Neural progenitor cell (in vitro differentiated cells): ENCODE results near the gene RSPO1. TPM values are rescaled to one million over a fixed set of nuclear protein-coding genes. Genes with fewer than 3 reads are reported as not detected.

Experiments used
- DNase-seq: peaks from one replicate; pipeline ENCODE4 v3.0.0-alpha.2; 2016; ENCODE audit warnings: low spot score
- H2AFZ ChIP-seq: fragments of 200-600 bp; sonication (generic); replicated peaks from 2 replicates; pipeline ENCODE4 v1.6.1; 2016; ENCODE audit warnings: antibody characterized with exemption
- H3F3A ChIP-seq: fragments of 200-600 bp; sonication (generic); 2 replicates; pipeline ENCODE4 v1.6.1; 2016; ENCODE audit warnings: antibody characterized with exemption, low read depth
- H3K27ac ChIP-seq: fragments of 200-600 bp; sonication (generic); 2 replicates; pipeline ENCODE4 v1.5.1; 2016; ENCODE audit warnings: mild to moderate bottlenecking
- H3K27me3 ChIP-seq: fragments of 200-600 bp; sonication (generic); 2 replicates; pipeline ENCODE4 v1.6.1; 2016; ENCODE audit warnings: mild to moderate bottlenecking, moderate library complexity
- H3K36me3 ChIP-seq: fragments of 200-600 bp; sonication (generic); 2 replicates; pipeline ENCODE4 v1.5.1; 2016
- H3K4me1 ChIP-seq: fragments of 200-600 bp; sonication (generic); 2 replicates; pipeline ENCODE4 v1.6.1; 2016; ENCODE audit warnings: mixed run types
- H3K4me2 ChIP-seq: fragments of 200-600 bp; sonication (generic); 2 replicates; pipeline ENCODE4 v1.6.1; 2016
- H3K4me3 ChIP-seq: fragments of 200-600 bp; sonication (generic); 2 replicates; pipeline ENCODE4 v1.5.1; 2016
- H3K79me2 ChIP-seq: fragments of 200-600 bp; sonication (generic); 2 replicates; pipeline ENCODE4 v1.6.1; 2016; ENCODE audit warnings: low read depth
- H3K9ac ChIP-seq: fragments of 200-600 bp; sonication (generic); 2 replicates; pipeline ENCODE4 v1.6.1; 2016
- H3K9me3 ChIP-seq: fragments of 200-600 bp; sonication (generic); 2 replicates; pipeline ENCODE4 v1.5.1; 2016; ENCODE audit warnings: low read depth
- H4K20me1 ChIP-seq: fragments of 200-600 bp; sonication (generic); 2 replicates; pipeline ENCODE4 v1.6.1; 2016; ENCODE audit warnings: low read depth
- H3K27ac Mint-ChIP-seq: 3 replicates; pipeline ENCODE4 v1.8.0; 2021; ENCODE audit warnings: mixed read lengths
- H3K27me3 Mint-ChIP-seq: 2 replicates; pipeline ENCODE4 v1.8.0; 2022; ENCODE audit warnings: low read depth, mild to moderate bottlenecking, inconsistent platforms, moderate library complexity, mixed read lengths; ENCODE audit not compliant: insufficient read depth
- H3K36me3 Mint-ChIP-seq: 3 replicates; pipeline ENCODE4 v1.8.0; 2021; ENCODE audit warnings: mixed read lengths
- H3K4me1 Mint-ChIP-seq: 3 replicates; pipeline ENCODE4 v1.8.0; 2021; ENCODE audit warnings: mixed read lengths
- H3K4me3 Mint-ChIP-seq: 3 replicates; pipeline ENCODE4 v1.8.0; 2021; ENCODE audit warnings: mild to moderate bottlenecking, moderate library complexity, mixed read lengths
- H3K9me3 Mint-ChIP-seq: 3 replicates; pipeline ENCODE4 v1.8.0; 2020; ENCODE audit warnings: mixed read lengths
- EZH2 ChIP-seq: fragments of 200-600 bp; sonication (generic); IDR thresholded peaks from 2 replicates; pipeline ENCODE4 v1.6.1; 2017; ENCODE audit warnings: antibody characterized with exemption, mild to moderate bottlenecking, moderate library complexity
- EZH2phosphoT487 ChIP-seq: fragments of 200-600 bp; sonication (generic); IDR thresholded peaks from 2 replicates; pipeline ENCODE4 v1.6.1; 2017; ENCODE audit warnings: antibody characterized with exemption
- total RNA-seq: library from RNA; depleted of rRNA; stranded (reverse); fragments of >200 nt; gene quantifications from 2 replicates; pipeline ENCODE4 v1.2.3, GENCODE V29; 2015; ENCODE audit warnings: low replicate concordance
- TF ChIP-seq, protein P1 (sequence below): fragments of 200-600 bp; sonication (generic); IDR thresholded peaks from 2 replicates; pipeline ENCODE4 v1.5.1; 2017; ENCODE audit warnings: antibody characterized with exemption, mild to moderate bottlenecking

The RSPO1 gene
- total RNA-seq, 1 donor from 2014 or later = 0.67 TPM

DNA sequence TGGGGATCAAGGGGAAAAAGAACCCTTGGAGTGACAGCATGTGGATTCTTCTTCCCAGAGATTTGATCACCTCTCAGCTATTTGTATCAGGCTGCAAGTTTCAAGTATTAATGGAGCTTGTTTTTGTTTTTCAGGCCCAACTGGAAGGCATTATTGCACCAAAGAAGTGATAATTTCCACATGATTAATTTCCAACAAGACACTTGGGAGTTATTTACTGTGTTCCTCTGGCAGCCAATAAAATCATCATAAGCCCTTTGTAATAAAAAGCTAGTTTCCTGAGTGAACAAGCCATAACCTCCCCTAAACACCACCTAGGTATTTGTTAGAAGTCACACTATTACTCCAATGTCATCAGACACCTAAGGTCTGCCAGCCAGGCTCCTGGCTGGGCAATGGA is 69.8 kb downstream of the RSPO1 start:
- H3K4me1 Mint-ChIP-seq = no peaks in the 10 kb centered on the region
- Histone ChIP-seq H3K4me3 (no peak overlapping the region), H2AFZ (no peak overlapping the region), H3K36me3 (no peaks in the 10 kb centered on the region), H3K9me3 (no peaks in the 10 kb centered on the region), H3F3A (peaks cover 5% of the 10 kb centered on the region), H3K27me3 (no peaks in the 10 kb centered on the region), H3K4me2 (no peak overlapping the region), H3K9ac (no peak overlapping the region), H3K79me2 (no peaks in the 10 kb centered on the region), H3K4me1 (no peaks in the 10 kb centered on the region), H4K20me1 (no peaks in the 10 kb centered on the region), H3K27ac (no peak overlapping the region)
- TF ChIP-seq, protein P1, sequence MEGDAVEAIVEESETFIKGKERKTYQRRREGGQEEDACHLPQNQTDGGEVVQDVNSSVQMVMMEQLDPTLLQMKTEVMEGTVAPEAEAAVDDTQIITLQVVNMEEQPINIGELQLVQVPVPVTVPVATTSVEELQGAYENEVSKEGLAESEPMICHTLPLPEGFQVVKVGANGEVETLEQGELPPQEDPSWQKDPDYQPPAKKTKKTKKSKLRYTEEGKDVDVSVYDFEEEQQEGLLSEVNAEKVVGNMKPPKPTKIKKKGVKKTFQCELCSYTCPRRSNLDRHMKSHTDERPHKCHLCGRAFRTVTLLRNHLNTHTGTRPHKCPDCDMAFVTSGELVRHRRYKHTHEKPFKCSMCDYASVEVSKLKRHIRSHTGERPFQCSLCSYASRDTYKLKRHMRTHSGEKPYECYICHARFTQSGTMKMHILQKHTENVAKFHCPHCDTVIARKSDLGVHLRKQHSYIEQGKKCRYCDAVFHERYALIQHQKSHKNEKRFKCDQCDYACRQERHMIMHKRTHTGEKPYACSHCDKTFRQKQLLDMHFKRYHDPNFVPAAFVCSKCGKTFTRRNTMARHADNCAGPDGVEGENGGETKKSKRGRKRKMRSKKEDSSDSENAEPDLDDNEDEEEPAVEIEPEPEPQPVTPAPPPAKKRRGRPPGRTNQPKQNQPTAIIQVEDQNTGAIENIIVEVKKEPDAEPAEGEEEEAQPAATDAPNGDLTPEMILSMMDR = no peak
- TF ChIP-seq EZH2 = no peak
- TF ChIP-seq EZH2phosphoT487 = no peak
- H3K27ac Mint-ChIP-seq = no peak overlapping the region
- no peak for DNase-seq
- no peaks in the 10 kb centered on the region for H3K27me3 Mint-ChIP-seq
- H3K4me3 Mint-ChIP-seq = no peak overlapping the region
- H3K36me3 Mint-ChIP-seq = peaks cover 48% of the 10 kb centered on the region
- H3K9me3 Mint-ChIP-seq = no peaks in the 10 kb centered on the region

DNA sequence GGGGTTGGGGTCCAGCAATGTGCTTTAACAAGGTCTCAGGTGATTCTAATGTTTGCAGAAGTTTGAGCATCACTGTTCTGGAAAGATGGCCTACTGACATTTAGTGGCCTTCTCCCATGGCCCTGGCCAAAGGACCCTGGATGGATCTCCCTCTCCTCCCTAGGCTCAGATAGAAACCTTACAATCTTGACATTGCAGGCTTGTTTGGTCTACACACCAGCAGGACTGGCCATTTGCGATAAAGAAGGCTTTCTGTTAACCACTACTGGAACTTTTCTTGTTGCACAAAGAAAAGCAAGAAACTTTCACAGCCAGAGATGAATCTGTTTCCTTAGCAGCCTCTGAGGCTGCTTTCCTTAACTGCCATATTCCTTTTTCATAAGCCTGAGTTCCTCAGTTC is 71.7 kb downstream of the RSPO1 start:
- no peaks in the 10 kb centered on the region for H3K9me3 ChIP-seq
- no peak overlapping the region for H2AFZ ChIP-seq
- Mint-ChIP-seq H3K27ac (no peak overlapping the region), H3K9me3 (no peaks in the 10 kb centered on the region), H3K36me3 (peaks cover 40% of the 10 kb centered on the region), H3K4me1 (peaks cover 7% of the 10 kb centered on the region), H3K4me3 (no peak overlapping the region), H3K27me3 (peaks cover 2% of the 10 kb centered on the region)
- no peaks in the 10 kb centered on the region for H3K36me3 ChIP-seq
- H3K79me2 ChIP-seq = no peaks in the 10 kb centered on the region
- H3K27me3 ChIP-seq = no peaks in the 10 kb centered on the region
- H3K9ac ChIP-seq = no peak overlapping the region
- H3K4me1 ChIP-seq = no peaks in the 10 kb centered on the region
- H3K27ac ChIP-seq = no peak overlapping the region
- no peak overlapping the region for H3K4me2 ChIP-seq
- TF ChIP-seq, protein P1 = no peak
- no peak for TF ChIP-seq EZH2phosphoT487
- TF ChIP-seq EZH2 = no peak
- no peaks in the 10 kb centered on the region for H4K20me1 ChIP-seq
- DNase-seq = no peak
- peaks cover 5% of the 10 kb centered on the region for H3F3A ChIP-seq
- no peak overlapping the region for H3K4me3 ChIP-seq

Other genes with a start within 250 kb of the RSPO1 start
- 1.2 and 3.5 TPM in 2 replicates for gene ZC3H12A, start 160.3 kb downstream of the RSPO1 start, total RNA-seq
- gene MEAF6, start 120.1 kb downstream of the RSPO1 start, total RNA-seq = 83.4 and 127 TPM in 2 replicates
- 15.4 and 22.0 TPM in 2 replicates for gene SNIP1, start 80.6 kb downstream of the RSPO1 start, total RNA-seq
- 30.3 and 36.5 TPM in 2 replicates for gene DNALI1, start 78.0 kb downstream of the RSPO1 start, total RNA-seq
- gene GNL2, start 39.0 kb downstream of the RSPO1 start, total RNA-seq = 48.9 and 67.1 TPM in 2 replicates
- gene CDCA8, start 57.6 kb upstream of the RSPO1 start, total RNA-seq = 49.3 and 65.0 TPM in 2 replicates
- 0.53 TPM in 1 of 2 replicates, not detected in the other for gene EPHA10, start 130.2 kb upstream of the RSPO1 start, total RNA-seq
- gene MANEAL, start 159.0 kb upstream of the RSPO1 start, total RNA-seq = 0.24 and 0.40 TPM in 2 replicates
- 17.7 and 35.7 TPM in 2 replicates for gene C1orf122, start 172.9 kb upstream of the RSPO1 start, total RNA-seq
- 12.9 and 17.4 TPM in 2 replicates for gene YRDC, start 173.3 kb upstream of the RSPO1 start, total RNA-seq
- gene MTF1, start 224.7 kb upstream of the RSPO1 start, total RNA-seq = 5.6 and 5.9 TPM in 2 replicates